Stimulated activated naive CD8-positive, alpha-beta T cell treated with anti-CD3 and anti-CD28 coated beads, Interleukin-15, Interleukin-2, amounts not matched to agents 100 ng/mL and 50 ng/mL, for 24 hours (primary cell): ENCODE data around the gene CISTR.

Source experiments
- H3K27ac Mint-ChIP-seq: one replicate; pipeline ENCODE4 v1.8.0; 2021; ENCODE audit warnings: mild to moderate bottlenecking, mixed read lengths
- H3K27me3 Mint-ChIP-seq: one replicate; pipeline ENCODE4 v1.8.0; 2021; ENCODE audit warnings: mixed read lengths
- H3K36me3 Mint-ChIP-seq: one replicate; pipeline ENCODE4 v1.8.0; 2021; ENCODE audit warnings: low read depth, mixed read lengths
- H3K4me1 Mint-ChIP-seq: one replicate; pipeline ENCODE4 v1.8.0; 2021; ENCODE audit warnings: low read depth, mixed read lengths
- H3K4me3 Mint-ChIP-seq: one replicate; pipeline ENCODE4 v1.8.0; 2021; ENCODE audit warnings: mild to moderate bottlenecking, mixed read lengths
- H3K9me3 Mint-ChIP-seq: one replicate; pipeline ENCODE4 v1.8.0; 2021; ENCODE audit warnings: mixed read lengths

CISTR gene

GRCh38 chr12:53700567-53700966 lies 51.2 kb downstream of the CISTR start:
- Mint-ChIP-seq H3K4me1 (peaks cover 15% of the 10 kb centered on the region), H3K9me3 (no peaks in the 10 kb centered on the region), H3K27me3 (peaks cover 87% of the 10 kb centered on the region), H3K36me3 (no peaks in the 10 kb centered on the region), H3K4me3 (no peak overlapping the region), H3K27ac (no peak overlapping the region)

- Mint-ChIP-seq H3K27ac (no peak overlapping the region), H3K4me3 (no peak overlapping the region), H3K36me3 (no peaks in the 10 kb centered on the region), H3K4me1 (peaks cover 23% of the 10 kb centered on the region), H3K27me3 (peaks cover 94% of the 10 kb centered on the region), H3K9me3 (no peaks in the 10 kb centered on the region)
These were observed 52.1 kb downstream of the CISTR start for GRCh38 chr12:53699678-53700025.

GRCh38 chr12:53698948-53699677 lies 52.7 kb downstream of the CISTR start:
- Mint-ChIP-seq H3K27me3 (peaks cover 94% of the 10 kb centered on the region), H3K27ac (no peak overlapping the region), H3K4me1 (peaks cover 29% of the 10 kb centered on the region), H3K4me3 (no peak overlapping the region), H3K36me3 (no peaks in the 10 kb centered on the region), H3K9me3 (no peaks in the 10 kb centered on the region)

DNA sequence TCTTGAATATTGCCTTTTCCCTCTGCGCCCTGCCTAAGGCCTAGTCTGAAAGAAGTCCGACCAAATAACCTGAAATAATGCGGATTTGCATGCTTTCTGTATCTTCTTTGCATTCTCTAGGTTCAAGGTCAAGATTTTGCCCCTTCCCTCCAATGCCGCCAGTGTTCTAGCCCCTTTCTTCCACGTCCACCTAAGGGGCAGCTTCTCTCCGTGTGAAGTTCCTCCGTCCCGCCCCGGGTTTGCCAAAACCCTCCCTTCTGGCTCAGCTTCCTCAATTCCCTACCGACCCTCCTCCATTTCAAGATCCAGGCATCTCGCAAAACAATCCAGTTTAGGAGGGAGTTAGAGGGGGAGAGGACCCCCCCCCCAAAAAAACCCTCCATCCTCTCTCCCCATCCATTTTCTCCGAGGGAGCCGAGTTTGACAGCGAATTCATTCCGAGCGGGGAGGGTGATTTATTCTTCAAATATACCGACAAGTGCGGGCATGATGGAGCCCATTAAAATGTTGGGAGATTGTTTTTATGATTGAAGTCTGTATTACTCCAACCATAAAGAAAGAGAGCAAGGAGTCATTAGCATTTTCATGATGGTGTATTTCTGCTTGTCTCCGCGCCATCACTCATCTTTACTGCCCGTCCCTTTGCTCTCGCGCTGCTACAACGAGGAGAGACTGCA lies 55.0 kb downstream of the CISTR start:
- Mint-ChIP-seq H3K4me1 (peaks cover 30% of the 10 kb centered on the region), H3K36me3 (no peaks in the 10 kb centered on the region), H3K27me3 (peaks cover 89% of the 10 kb centered on the region), H3K9me3 (no peaks in the 10 kb centered on the region), H3K27ac (no peak overlapping the region), H3K4me3 (peak overlapping the region; percentile 33)
